Activated CD4-positive, alpha-beta memory T cell treated with anti-CD3 and anti-CD28 coated beads, Interleukin-2, amount 10 ng/mL, durations not matched to agents 7 days and 5 days (primary cell): Measurements from ENCODE around the gene CDC42EP2. TPM values are rescaled to one million over a fixed set of nuclear protein-coding genes. Genes with fewer than 3 reads are reported as not detected.

Source experiments
- CTCF ChIA-PET: fragments of 350-600 bp; sonication (Branson Sonifier 250); formaldehyde crosslinking; loops from one replicate; lab custom pipeline; 2021; ENCODE audit warnings: antibody characterized with exemption, inconsistent platforms; lab: Charles Lee
- POLR2A ChIA-PET: fragments of 350-600 bp; sonication (Branson Sonifier 250); formaldehyde crosslinking; loops from one replicate; lab custom pipeline; 2021; ENCODE audit warnings: antibody characterized with exemption; lab: Charles Lee
- DNase-seq: peaks from one replicate; pipeline ENCODE4 v3.0.0-alpha.2; 2020
- H3K27ac Mint-ChIP-seq: one replicate; pipeline ENCODE4 v1.8.0; 2021; ENCODE audit warnings: mild to moderate bottlenecking, mixed read lengths
- H3K27me3 Mint-ChIP-seq: one replicate; pipeline ENCODE4 v1.8.0; 2021; ENCODE audit warnings: mixed read lengths
- H3K36me3 Mint-ChIP-seq: one replicate; pipeline ENCODE4 v1.8.0; 2021; ENCODE audit warnings: low read depth, mixed read lengths
- H3K4me1 Mint-ChIP-seq: one replicate; pipeline ENCODE4 v1.8.0; 2021; ENCODE audit warnings: mixed read lengths
- H3K4me3 Mint-ChIP-seq: one replicate; pipeline ENCODE4 v1.8.0; 2021; ENCODE audit warnings: mild to moderate bottlenecking, mixed read lengths
- H3K9me3 Mint-ChIP-seq: one replicate; pipeline ENCODE4 v1.8.0; 2021; ENCODE audit warnings: mixed read lengths
- total RNA-seq, 2 experiments: library from RNA; stranded (reverse); gene quantifications; one replicate each; pipeline ENCODE4 v1.2.3, GENCODE V29; 2021

The CDC42EP2 gene
- total RNA-seq, 2 experiments from 2014 or later = 0.38 to 0.70 TPM

- Mint-ChIP-seq H3K27ac (no peak overlapping the region), H3K9me3 (no peaks in the 10 kb centered on the region), H3K36me3 (peaks cover 70% of the 10 kb centered on the region), H3K27me3 (no peaks in the 10 kb centered on the region), H3K4me1 (peaks cover 12% of the 10 kb centered on the region), H3K4me3 (no peak overlapping the region)
- CTCF ChIA-PET = interaction anchor here (0.6 to 1.1 kb wide), 2 partner anchors 25 to 26 kb away, joined by 3 read pairs; partner anchors contain the start of gene CDC42EP2
- POLR2A ChIA-PET = interaction anchor here (0.8 kb wide), 1 partner anchor 26 kb away, joined by 3 read pairs; the partner anchor contains the start of gene CDC42EP2
- no peak for DNase-seq
Observed at GRCh38 chr11:65288706-65289536, 25.7 kb upstream of the CDC42EP2 start.

GRCh38 chr11:65290448-65291165 lies 24.1 kb upstream of the CDC42EP2 start:
- H3K9me3 Mint-ChIP-seq = no peaks in the 10 kb centered on the region
- ChIA-PET POLR2A (interaction anchor here (0.8 to 1.1 kb wide), 2 partner anchors 14 to 29 kb away, joined by 3 to 4 read pairs; partner anchors contain the start of gene POLA2), CTCF (interaction anchor here (1.2 kb wide), 1 partner anchor 25 kb away, joined by 4 read pairs; no protein-coding TSS in a partner anchor)
- H3K4me3 Mint-ChIP-seq = no peak overlapping the region
- H3K27me3 Mint-ChIP-seq = no peaks in the 10 kb centered on the region
- peak overlapping the region; percentile 57 for H3K27ac Mint-ChIP-seq
- peaks cover 71% of the 10 kb centered on the region for H3K36me3 Mint-ChIP-seq
- H3K4me1 Mint-ChIP-seq = peaks cover 12% of the 10 kb centered on the region
- no peak for DNase-seq

DNA sequence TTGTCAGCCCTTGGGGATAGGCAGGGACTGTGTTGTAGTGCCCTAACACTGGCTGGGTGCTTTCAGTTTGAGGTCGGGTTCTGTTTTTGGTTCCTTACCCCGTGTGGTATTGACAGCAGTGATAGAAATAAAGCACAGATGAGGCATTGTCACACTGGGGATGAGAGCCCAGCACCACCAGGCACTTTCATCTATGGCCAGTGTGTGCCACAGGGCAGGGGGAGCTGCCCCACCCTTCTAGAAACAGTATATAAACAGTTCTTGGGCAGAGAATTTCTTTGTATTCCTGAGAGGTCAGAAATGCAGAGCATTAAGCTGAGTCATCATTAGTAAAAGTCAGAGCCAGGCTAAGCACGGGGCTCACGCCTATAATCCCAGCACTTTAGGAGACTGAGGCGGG lies 23.1 kb upstream of the CDC42EP2 start:
- Mint-ChIP-seq H3K27ac (peak overlapping the region; percentile 57), H3K36me3 (peaks cover 74% of the 10 kb centered on the region), H3K27me3 (no peaks in the 10 kb centered on the region), H3K4me1 (peaks cover 12% of the 10 kb centered on the region), H3K4me3 (no peak overlapping the region), H3K9me3 (no peaks in the 10 kb centered on the region)
- no peak for DNase-seq
- ChIA-PET POLR2A (interaction anchor here (1.0 kb wide), 1 partner anchor 29 kb away, joined by 4 read pairs; the partner anchor contains the start of gene POLA2), CTCF (no interaction called here)

- H3K27me3 Mint-ChIP-seq = no peaks in the 10 kb centered on the region
- H3K4me1 Mint-ChIP-seq = peaks cover 12% of the 10 kb centered on the region
- peaks cover 64% of the 10 kb centered on the region for H3K36me3 Mint-ChIP-seq
- H3K9me3 Mint-ChIP-seq = no peaks in the 10 kb centered on the region
- POLR2A ChIA-PET = interaction anchor here (0.9 kb wide), 1 partner anchor 131 kb away, joined by 3 read pairs; no protein-coding TSS in a partner anchor
- DNase-seq = no peak
- H3K27ac Mint-ChIP-seq = peak overlapping the region; percentile 16
- H3K4me3 Mint-ChIP-seq = no peak overlapping the region
- CTCF ChIA-PET = interaction anchor here (0.7 to 1.3 kb wide), 3 partner anchors 18 to 399 kb away, joined by 4 read pairs; no protein-coding TSS in a partner anchor
Observed at GRCh38 chr11:65292890-65293289, 21.8 kb upstream of the CDC42EP2 start.

GRCh38 chr11:65293909-65294381 lies 20.7 kb upstream of the CDC42EP2 start:
- no peaks in the 10 kb centered on the region for H3K9me3 Mint-ChIP-seq
- H3K27ac Mint-ChIP-seq = no peak overlapping the region
- POLR2A ChIA-PET = interaction anchor here (0.7 kb wide), 1 partner anchor 32 kb away, joined by 4 read pairs; the partner anchor contains the start of gene POLA2
- peaks cover 12% of the 10 kb centered on the region for H3K4me1 Mint-ChIP-seq
- H3K27me3 Mint-ChIP-seq = no peaks in the 10 kb centered on the region
- peaks cover 58% of the 10 kb centered on the region for H3K36me3 Mint-ChIP-seq
- no peak for DNase-seq
- H3K4me3 Mint-ChIP-seq = no peak overlapping the region
- CTCF ChIA-PET = interaction anchor here (0.6 to 1.3 kb wide), 4 partner anchors 19 to 476 kb away, joined by 3 to 5 read pairs (median 4); partner anchors contain the start of gene CDC42EP2

GRCh38 chr11:65295001-65295400 lies 19.7 kb upstream of the CDC42EP2 start:
- H3K9me3 Mint-ChIP-seq = no peaks in the 10 kb centered on the region
- DNase-seq = no peak
- H3K4me3 Mint-ChIP-seq = no peak overlapping the region
- H3K27me3 Mint-ChIP-seq = no peaks in the 10 kb centered on the region
- ChIA-PET CTCF (interaction anchor here (0.9 to 2.2 kb wide), 4 partner anchors 20 to 35 kb away, joined by 3 to 5 read pairs (median 4); partner anchors contain the start of gene CDC42EP2), POLR2A (no interaction called here)
- peaks cover 49% of the 10 kb centered on the region for H3K36me3 Mint-ChIP-seq
- no peak overlapping the region for H3K27ac Mint-ChIP-seq
- peaks cover 9% of the 10 kb centered on the region for H3K4me1 Mint-ChIP-seq

GRCh38 chr11:65295571-65296341 lies 18.9 kb upstream of the CDC42EP2 start:
- ChIA-PET POLR2A (no interaction called here), CTCF (interaction anchor here (0.8 to 2.2 kb wide), 5 partner anchors 19 to 65 kb away, joined by 3 to 6 read pairs (median 3); partner anchors contain the start of gene CDC42EP2)
- DNase-seq = no peak
- Mint-ChIP-seq H3K4me3 (no peak overlapping the region), H3K4me1 (peaks cover 5% of the 10 kb centered on the region), H3K36me3 (peaks cover 44% of the 10 kb centered on the region), H3K27ac (no peak overlapping the region), H3K27me3 (no peaks in the 10 kb centered on the region), H3K9me3 (no peaks in the 10 kb centered on the region)

DNA sequence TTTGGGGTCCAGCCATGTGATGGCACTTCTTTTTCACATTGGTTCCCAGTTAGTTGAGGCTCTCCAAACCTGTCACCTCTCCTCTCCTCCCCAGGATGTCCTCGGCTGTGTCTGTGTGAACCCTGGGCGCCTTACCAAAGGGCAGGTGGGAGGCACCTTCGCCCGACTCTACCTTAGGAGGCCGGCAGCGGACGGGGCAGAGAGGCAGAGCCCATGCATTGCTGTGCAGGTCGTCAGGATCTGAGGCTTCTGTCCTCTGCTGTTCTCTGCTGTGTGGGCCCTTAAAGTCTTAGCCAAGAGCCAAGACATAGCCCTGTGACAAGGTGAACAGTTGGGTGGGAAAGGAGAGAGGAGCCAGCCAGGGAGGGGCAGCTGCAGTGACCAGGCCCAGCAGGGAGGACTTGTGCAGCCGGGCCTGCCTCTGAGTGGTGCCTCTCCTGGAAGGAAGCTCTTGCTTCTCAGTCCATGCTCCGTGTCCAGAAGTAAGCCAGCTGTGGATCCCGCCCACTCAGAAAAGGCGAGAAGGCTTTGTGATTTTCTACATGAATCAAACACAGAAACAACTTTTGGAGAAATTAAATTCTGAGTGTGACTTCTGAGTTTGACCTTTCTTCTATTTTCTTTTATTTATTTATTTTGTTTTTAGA lies 17.5 kb upstream of the CDC42EP2 start:
- Mint-ChIP-seq H3K36me3 (peaks cover 33% of the 10 kb centered on the region), H3K9me3 (no peaks in the 10 kb centered on the region), H3K4me3 (no peak overlapping the region), H3K4me1 (no peaks in the 10 kb centered on the region), H3K27ac (no peak overlapping the region), H3K27me3 (no peaks in the 10 kb centered on the region)
- CTCF ChIA-PET = interaction anchor here (0.8 to 2.2 kb wide), 3 partner anchors 18 to 67 kb away, joined by 3 to 6 read pairs (median 5); partner anchors contain the start of gene CDC42EP2
- no peak for DNase-seq
- POLR2A ChIA-PET = no interaction called here

GRCh38 chr11:65298131-65298535 lies 16.5 kb upstream of the CDC42EP2 start:
- Mint-ChIP-seq H3K36me3 (peaks cover 27% of the 10 kb centered on the region), H3K27ac (no peak overlapping the region), H3K9me3 (no peaks in the 10 kb centered on the region), H3K4me3 (no peak overlapping the region), H3K27me3 (no peaks in the 10 kb centered on the region), H3K4me1 (no peaks in the 10 kb centered on the region)
- no peak for DNase-seq
- ChIA-PET CTCF (no interaction called here), POLR2A (interaction anchor here (1.6 kb wide), 1 partner anchor 36 kb away, joined by 8 read pairs; the partner anchor contains the start of gene POLA2)

DNA sequence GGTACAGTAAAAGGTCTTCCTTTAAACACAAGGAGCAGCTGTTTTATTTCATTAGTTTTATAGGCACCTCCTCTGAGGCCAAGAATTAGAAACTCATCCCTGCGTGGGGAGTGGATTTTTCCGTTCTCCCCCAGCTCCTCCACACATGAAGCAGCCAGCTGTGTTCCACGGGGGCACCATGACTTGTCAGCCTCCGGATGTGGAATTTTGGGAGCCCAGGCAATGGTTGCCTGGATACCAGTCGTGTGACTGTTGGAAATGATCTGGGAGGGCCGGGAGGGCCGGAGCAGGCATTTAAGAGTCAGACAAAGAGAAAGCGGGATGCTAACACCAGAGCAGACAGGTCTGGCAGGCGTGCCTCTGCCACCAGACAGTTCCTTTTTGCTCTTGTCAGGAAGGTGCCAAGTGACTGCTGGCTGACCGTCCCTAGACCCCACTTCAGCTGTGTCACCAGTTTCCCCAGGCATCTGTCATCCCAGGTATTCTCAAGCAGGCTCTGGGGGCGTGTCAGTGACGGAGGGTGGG lies 15.9 kb upstream of the CDC42EP2 start:
- DNase-seq = no peak
- ChIA-PET POLR2A (interaction anchor here (1.6 kb wide), 1 partner anchor 37 kb away, joined by 8 read pairs; the partner anchor contains the start of gene POLA2), CTCF (no interaction called here)
- Mint-ChIP-seq H3K36me3 (peaks cover 26% of the 10 kb centered on the region), H3K27me3 (no peaks in the 10 kb centered on the region), H3K4me3 (no peak overlapping the region), H3K27ac (no peak overlapping the region), H3K9me3 (no peaks in the 10 kb centered on the region), H3K4me1 (no peaks in the 10 kb centered on the region)

DNA sequence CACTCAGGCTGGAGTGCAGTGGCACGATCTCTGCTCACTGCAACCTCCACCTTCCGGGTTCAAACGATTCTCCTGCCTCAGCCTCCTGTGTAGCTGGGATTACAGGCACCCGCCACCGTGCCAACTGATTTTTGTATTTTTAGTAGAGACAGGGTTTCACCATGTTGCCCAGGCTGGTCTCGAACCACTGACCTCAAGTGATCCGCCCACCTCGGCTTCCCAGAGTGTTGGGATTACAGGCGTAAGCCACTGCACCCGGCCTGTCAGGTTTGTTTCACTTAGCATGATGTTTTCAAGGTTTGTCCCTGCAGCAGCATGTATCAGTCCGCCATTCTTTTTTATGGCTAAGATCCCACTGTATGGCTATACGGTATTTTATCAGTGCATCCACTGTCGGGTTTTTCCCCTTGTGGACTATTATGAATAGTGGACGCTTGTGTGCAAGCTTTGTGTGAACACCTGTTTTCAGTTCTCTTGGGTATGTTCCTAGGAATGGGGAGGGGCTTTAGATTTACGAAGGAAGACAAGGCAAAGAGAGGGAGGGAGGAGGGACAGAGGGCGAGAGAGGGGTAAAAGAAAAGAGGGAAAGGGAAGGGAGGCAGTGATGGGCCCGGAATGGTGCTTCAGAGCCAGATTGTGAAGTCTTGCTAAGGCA lies 13.9 kb upstream of the CDC42EP2 start:
- peaks cover 16% of the 10 kb centered on the region for H3K36me3 Mint-ChIP-seq
- H3K27ac Mint-ChIP-seq = no peak overlapping the region
- H3K4me3 Mint-ChIP-seq = no peak overlapping the region
- ChIA-PET POLR2A (no interaction called here), CTCF (no interaction called here)
- H3K9me3 Mint-ChIP-seq = no peaks in the 10 kb centered on the region
- H3K27me3 Mint-ChIP-seq = no peaks in the 10 kb centered on the region
- no peak for DNase-seq
- H3K4me1 Mint-ChIP-seq = no peaks in the 10 kb centered on the region
